ENCODE data around the gene DNAH3. TPM values are rescaled to one million over a fixed set of nuclear protein-coding genes. Genes with fewer than 3 reads are reported as not detected.
"Not testable (repeated sequence)": the region's sequence is repeated elsewhere in the genome, so short reads cannot be mapped to it uniquely, and the experiment has no call there.

DNAH3 gene
- total RNA-seq, 4 donors from 2014 or later, result 0.13 to 0.15 TPM; not detected in 2

- no peak for ATAC-seq
- no peaks in the 10 kb centered on the region for H3K36me3 ChIP-seq
These were observed 90.6 kb downstream of the DNAH3 start for GRCh38 chr16:21060027-21060510.

DNA sequence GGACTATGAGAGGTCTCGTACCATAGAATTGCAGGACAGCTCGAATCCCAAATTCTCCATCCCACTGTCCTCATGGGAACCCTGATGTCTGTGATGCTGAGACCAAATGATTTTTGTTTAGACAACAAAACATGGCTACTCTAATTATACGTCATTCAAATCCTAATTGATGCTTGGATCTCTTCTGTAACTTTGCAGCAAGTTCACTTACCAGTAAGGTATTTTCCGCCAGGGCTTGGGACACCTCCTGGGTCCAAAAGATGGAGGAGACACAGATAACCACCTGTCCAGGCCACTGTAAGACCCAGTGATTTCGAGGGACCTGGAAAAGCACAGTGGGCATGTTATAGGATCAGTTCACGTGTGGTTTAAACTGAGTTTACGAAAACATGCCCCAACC is 92.8 kb downstream of the DNAH3 start:
- TF ChIP-seq POLR2A (IDR thresholded peaks at IDR 0.05) (no peak), CTCF (IDR thresholded peaks at IDR 0.05) (no peak), EP300 (IDR thresholded peaks at IDR 0.05) (no peak), POLR2AphosphoS5 (IDR thresholded peaks at IDR 0.05) (no peak)
- H3K27me3 ChIP-seq, result no peaks in the 10 kb centered on the region
- H3K36me3 ChIP-seq, result no peaks in the 10 kb centered on the region
- H3K4me1 ChIP-seq, result no peaks in the 10 kb centered on the region
- H3K4me3 ChIP-seq, result no peak overlapping the region
- H3K27ac ChIP-seq, result no peak overlapping the region
- no peak for ATAC-seq
- WGBS, 2 donors (ENCODE audit: low coverage in 1 of 2), result 67 to 89% methylated on average over 6 to 7 of the region's 7 CpGs
- no peaks in the 10 kb centered on the region for H3K9me3 ChIP-seq

More at GRCh38 chr16:21060027-21060510, 90.6 kb downstream of the DNAH3 start:
- TF ChIP-seq CTCF (IDR thresholded peaks at IDR 0.05) (no peak), POLR2A (IDR thresholded peaks at IDR 0.05) (no peak)
- Histone ChIP-seq H3K4me3 (no peak overlapping the region), H3K4me1 (no peaks in the 10 kb centered on the region), H3K9me3 (peaks cover 0 to 5% (median 0%) of the 10 kb centered on the region in 3 donors), H3K27ac (no peak overlapping the region), H3K27me3 (no peaks in the 10 kb centered on the region)
- WGBS, 2 donors (ENCODE audit: low coverage in 1 of 2), result 54 to 57% methylated on average over 4 of the region's 4 CpGs

- no peaks in the 10 kb centered on the region for H3K36me3 ChIP-seq
These were observed 94.2 kb downstream of the DNAH3 start for GRCh38 chr16:21056396-21056795.

DNA sequence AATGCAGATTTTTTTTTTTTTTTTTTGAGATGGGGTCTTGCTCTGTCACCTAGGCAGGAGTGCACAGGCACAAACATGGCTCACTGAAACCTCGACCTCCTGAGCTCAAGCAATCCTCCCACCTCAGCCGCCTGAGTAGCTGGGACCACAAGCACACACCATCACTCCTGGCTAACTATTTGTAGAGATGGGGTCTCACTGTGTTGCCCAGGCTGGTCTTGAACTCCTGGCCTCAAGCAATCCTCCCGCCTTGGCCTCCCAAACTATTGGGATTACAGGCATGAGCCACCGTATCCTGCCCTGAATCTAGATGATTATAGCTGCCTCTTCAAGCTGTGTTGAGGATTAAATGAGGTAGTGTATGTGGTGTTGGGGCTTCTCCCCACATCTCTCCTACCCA is 94.9 kb downstream of the DNAH3 start:
- WGBS, 2 donors (ENCODE audit: low coverage in 1 of 2), result 100% methylated on average over 1 of the region's 4 CpGs; no CpG with 5 or more reads in 1 of the 2 donors

More at GRCh38 chr16:21056396-21056795, 94.2 kb downstream of the DNAH3 start:
- H3K27me3 ChIP-seq, result peaks cover 9% of the 10 kb centered on the region
- no peak overlapping the region for H3K4me3 ChIP-seq
- no peak overlapping the region for H3K27ac ChIP-seq
- no peaks in the 10 kb centered on the region for H3K4me1 ChIP-seq
- TF ChIP-seq CTCF (IDR thresholded peaks at IDR 0.05) (no peak), EP300 (IDR thresholded peaks at IDR 0.05) (no peak), POLR2AphosphoS5 (IDR thresholded peaks at IDR 0.05) (no peak), POLR2A (IDR thresholded peaks at IDR 0.05) (no peak)
- WGBS, 2 donors (ENCODE audit: low coverage in 1 of 2), result 46% methylated on average over 3 of the region's 3 CpGs; no CpG with 5 or more reads in 1 of the 2 donors
- no peak for ATAC-seq
- no peaks in the 10 kb centered on the region for H3K9me3 ChIP-seq

DNA sequence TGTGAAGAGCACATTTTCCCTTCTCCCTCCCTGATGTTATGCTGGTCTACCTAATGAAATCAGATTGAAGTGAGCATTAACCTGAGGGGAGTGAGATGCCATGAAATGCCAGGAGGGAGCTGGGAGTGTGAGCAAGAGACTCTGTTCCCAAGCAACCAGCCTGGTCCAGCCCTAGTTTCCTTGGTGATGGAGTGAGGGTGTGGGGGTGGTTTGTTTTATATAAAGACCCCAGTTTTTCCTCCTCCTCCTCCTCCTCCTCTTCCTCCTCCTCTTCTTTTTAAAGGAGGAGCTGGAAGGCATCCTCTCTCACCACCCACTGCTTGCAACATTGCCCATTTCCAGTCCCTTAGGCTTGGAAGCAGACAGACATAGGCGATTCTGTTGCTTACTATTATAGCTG is 97.1 kb downstream of the DNAH3 start:
- no peak for TF ChIP-seq POLR2AphosphoS5 (IDR thresholded peaks at IDR 0.05)
- TF ChIP-seq EP300 (IDR thresholded peaks at IDR 0.05), result no peak
- no peak for TF ChIP-seq POLR2A (IDR thresholded peaks at IDR 0.05)
- no peak for TF ChIP-seq CTCF (IDR thresholded peaks at IDR 0.05)
- no peak for ATAC-seq
- Histone ChIP-seq H3K27ac (no peak overlapping the region), H3K4me3 (no peak overlapping the region), H3K27me3 (peaks cover 22% of the 10 kb centered on the region), H3K36me3 (no peaks in the 10 kb centered on the region), H3K9me3 (no peaks in the 10 kb centered on the region), H3K4me1 (no peaks in the 10 kb centered on the region)
- 100% methylated on average over 1 of the region's 1 CpG; no CpG with 5 or more reads in 1 of the 2 donors for WGBS, 2 donors (ENCODE audit: low coverage in 1 of 2)

More for the DNA sequence above, 94.9 kb downstream of the DNAH3 start:
- H3K36me3 ChIP-seq, ATAC-seq, H3K4me1 ChIP-seq, H3K4me3 ChIP-seq, H3K27ac ChIP-seq, H3K9me3 ChIP-seq: not testable (repeated sequence)
- H3K27me3 ChIP-seq, result peaks cover 10% of the 10 kb centered on the region

DNA sequence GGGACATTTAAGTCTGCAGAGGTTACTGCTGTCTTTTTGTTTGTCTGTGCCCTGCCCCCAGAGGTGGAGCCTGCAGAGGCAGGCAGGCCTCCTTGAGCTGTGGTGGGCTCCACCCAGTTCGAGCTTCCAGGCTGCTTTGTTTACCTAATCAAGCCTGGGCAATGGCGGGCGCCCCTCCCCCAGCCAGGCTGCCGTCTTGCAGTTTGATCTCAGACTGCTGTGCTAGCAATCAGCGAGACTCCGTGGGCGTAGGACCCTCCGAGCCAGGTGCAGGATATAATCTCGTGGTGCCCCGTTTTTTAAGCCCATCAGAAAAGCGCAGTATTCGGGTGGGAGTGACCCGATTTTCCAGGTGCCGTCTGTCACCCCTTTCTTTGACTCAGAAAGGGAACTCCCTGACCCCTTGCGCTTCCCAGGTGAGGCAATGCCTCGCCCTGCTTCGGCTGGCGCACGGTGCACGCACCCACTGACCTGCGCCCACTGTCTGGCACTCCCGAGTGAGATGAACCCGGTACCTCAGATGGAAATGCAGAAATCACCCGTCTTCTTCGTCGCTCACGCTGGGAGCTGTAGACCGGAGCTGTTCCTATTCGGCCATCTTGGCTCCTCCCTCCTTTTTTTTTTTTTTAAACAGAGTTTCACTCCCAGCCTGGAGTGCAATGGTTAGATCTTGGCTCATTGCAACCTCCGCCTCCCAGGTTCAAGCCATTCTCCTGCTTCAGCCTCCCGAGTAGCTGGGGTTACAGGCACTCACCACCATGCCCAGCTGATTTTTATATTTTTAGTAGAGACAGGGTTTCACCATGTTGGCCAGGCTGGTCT is 102.3 kb downstream of the DNAH3 start:
- ATAC-seq, H3K36me3 ChIP-seq, H3K4me1 ChIP-seq, H3K9me3 ChIP-seq, H3K4me3 ChIP-seq, H3K27ac ChIP-seq: not testable (repeated sequence)
- 95 to 97% methylated on average over 4 to 15 of the region's 31 CpGs for WGBS, 2 donors (ENCODE audit: low coverage in 1 of 2)
- peaks cover 24% of the 10 kb centered on the region for H3K27me3 ChIP-seq
